ENCODE measurements around the gene CRADD. TPM values are rescaled to one million over a fixed set of nuclear protein-coding genes. Genes with fewer than 3 reads are reported as not detected.

The CRADD gene
- total RNA-seq, 1 experiment from 2014 or later: 7.6 TPM

DNA sequence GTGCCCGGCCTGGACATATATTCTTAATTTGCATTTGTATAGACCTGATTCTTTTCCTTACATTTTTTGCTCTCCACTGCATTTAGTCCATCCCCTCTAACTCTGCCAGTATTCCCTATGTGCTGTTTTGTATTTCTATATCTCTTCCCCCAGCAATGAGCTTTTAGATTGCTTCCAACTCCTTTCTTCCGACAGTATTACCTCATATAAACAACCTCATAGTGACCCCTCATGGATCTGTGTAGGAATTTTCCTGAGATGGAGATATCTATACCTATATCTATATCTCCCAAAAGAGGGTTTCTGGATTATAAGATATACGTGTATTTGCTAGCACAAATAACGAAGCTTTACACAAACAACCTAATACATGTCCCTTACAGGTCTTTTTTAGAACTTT, 161.9 kb downstream of the CRADD start:
- H3K9me3 Mint-ChIP-seq: no peaks in the 10 kb centered on the region
- Histone ChIP-seq H4K91ac (ENCODE audit: insufficient read length, low read depth, low read length) (no peak overlapping the region), H3K56ac (ENCODE audit: insufficient read length, low read depth, low read length) (no peak overlapping the region), H3K27me3 (ENCODE audit: insufficient read depth, low read length) (no peaks in the 10 kb centered on the region), H3K79me1 (ENCODE audit: insufficient read depth, low read depth, low read length, poor library complexity, severe bottlenecking) (no peaks in the 10 kb centered on the region), H4K20me1 (ENCODE audit: control insufficient read depth, insufficient read depth, insufficient read length) (no peaks in the 10 kb centered on the region), H3K4me1 (ENCODE audit: insufficient read depth, low read length) (no peaks in the 10 kb centered on the region), H3K4ac (ENCODE audit: low read depth, low read length) (no peak overlapping the region), H2AK5ac (ENCODE audit: insufficient read length, low read length) (no peak overlapping the region), H2BK5ac (ENCODE audit: insufficient read length, low read length) (no peak overlapping the region), H3K23me2 (ENCODE audit: insufficient read length, low read depth, low read length, poor library complexity, severe bottlenecking) (no peaks in the 10 kb centered on the region), H4K8ac (replicated peaks; ENCODE audit: insufficient read length, low read depth, low read length) (no peak overlapping the region), H3K18ac (ENCODE audit: insufficient read length, low read depth, low read length) (no peak overlapping the region), H3K9me3 (ENCODE audit: control insufficient read depth, low read depth, low read length) (no peaks in the 10 kb centered on the region), H3K23ac (ENCODE audit: insufficient read length, low read depth, low read length) (no peak overlapping the region), H3K9ac (ENCODE audit: extremely low read depth, insufficient read length, low read length) (no peak overlapping the region), H4K5ac (ENCODE audit: insufficient read length, low read depth, low read length) (no peak overlapping the region), H3T11ph (ENCODE audit: low read length) (no peak overlapping the region), H3K4me2 (ENCODE audit: insufficient read depth, insufficient read length, low read length) (no peak overlapping the region), H2AFZ (ENCODE audit: low read length) (no peak overlapping the region), H2BK20ac (ENCODE audit: low read depth, low read length, poor library complexity, severe bottlenecking) (no peak overlapping the region), H2BK15ac (ENCODE audit: low read depth, low read length) (no peak overlapping the region), H2BK120ac (ENCODE audit: low read depth, low read length, poor library complexity, severe bottlenecking) (no peak overlapping the region), H3K27ac (ENCODE audit: insufficient read length, low read depth, low read length) (no peak overlapping the region), H2BK12ac (ENCODE audit: insufficient read length, low read depth, low read length) (no peak overlapping the region), H3K79me2 (ENCODE audit: insufficient read depth, low read length) (no peaks in the 10 kb centered on the region), H3K14ac (ENCODE audit: insufficient read depth, low read length) (no peak overlapping the region)
- no peak for DNase-seq
- H3K27ac Mint-ChIP-seq: no peak overlapping the region
- H3K36me3 Mint-ChIP-seq (ENCODE audit: insufficient read depth in 1 of 3, low read depth in 3 of 3): no peaks in the 10 kb centered on the region
- H3K27me3 Mint-ChIP-seq (ENCODE audit: low read depth): no peaks in the 10 kb centered on the region
- peaks cover 15 to 18% of the 10 kb centered on the region in 2 experiments for H3K4me1 Mint-ChIP-seq
- no peak overlapping the region for H3K4me3 Mint-ChIP-seq
- TF ChIP-seq, protein P1, sequence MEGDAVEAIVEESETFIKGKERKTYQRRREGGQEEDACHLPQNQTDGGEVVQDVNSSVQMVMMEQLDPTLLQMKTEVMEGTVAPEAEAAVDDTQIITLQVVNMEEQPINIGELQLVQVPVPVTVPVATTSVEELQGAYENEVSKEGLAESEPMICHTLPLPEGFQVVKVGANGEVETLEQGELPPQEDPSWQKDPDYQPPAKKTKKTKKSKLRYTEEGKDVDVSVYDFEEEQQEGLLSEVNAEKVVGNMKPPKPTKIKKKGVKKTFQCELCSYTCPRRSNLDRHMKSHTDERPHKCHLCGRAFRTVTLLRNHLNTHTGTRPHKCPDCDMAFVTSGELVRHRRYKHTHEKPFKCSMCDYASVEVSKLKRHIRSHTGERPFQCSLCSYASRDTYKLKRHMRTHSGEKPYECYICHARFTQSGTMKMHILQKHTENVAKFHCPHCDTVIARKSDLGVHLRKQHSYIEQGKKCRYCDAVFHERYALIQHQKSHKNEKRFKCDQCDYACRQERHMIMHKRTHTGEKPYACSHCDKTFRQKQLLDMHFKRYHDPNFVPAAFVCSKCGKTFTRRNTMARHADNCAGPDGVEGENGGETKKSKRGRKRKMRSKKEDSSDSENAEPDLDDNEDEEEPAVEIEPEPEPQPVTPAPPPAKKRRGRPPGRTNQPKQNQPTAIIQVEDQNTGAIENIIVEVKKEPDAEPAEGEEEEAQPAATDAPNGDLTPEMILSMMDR (conservative IDR thresholded peaks at IDR 0.05): no peak
- no CpG with 5 or more reads among the region's 4 CpGs for WGBS (ENCODE audit: extremely low coverage, insufficient read length, low lambda C conversion rate)

Measured in H9 (cell line).